Skeletal muscle satellite cell (primary cell): ENCODE measurements around the gene ESR1.

Experiments used
- H3K27me3 ChIP-seq: 2 replicates; pipeline ENCODE4 v1.7.0; 2013; ENCODE audit warnings: low read length; ENCODE audit not compliant: control insufficient read depth, insufficient read depth
- H3K36me3 ChIP-seq: 2 replicates; pipeline ENCODE4 v1.7.0; 2013; ENCODE audit warnings: mild to moderate bottlenecking, control low read depth, low read length; ENCODE audit not compliant: insufficient read depth
- H3K4me1 ChIP-seq: 2 replicates; pipeline ENCODE4 v1.7.0; 2013; ENCODE audit warnings: low read length; ENCODE audit not compliant: control insufficient read depth, insufficient read depth
- H3K4me2 ChIP-seq: 2 replicates; pipeline ENCODE4 v1.7.0; 2013; ENCODE audit warnings: mild to moderate bottlenecking, low read length
- H3K4me3 ChIP-seq: 2 replicates; pipeline ENCODE4 v1.7.0; 2013; ENCODE audit warnings: low read length
- H3K9ac ChIP-seq: 2 replicates; pipeline ENCODE4 v1.7.0; 2013; ENCODE audit warnings: mild to moderate bottlenecking, low read depth, low read length, moderate library complexity
- H3K9me3 ChIP-seq: replicated peaks from 2 replicates; pipeline ENCODE4 v1.7.0; 2013; ENCODE audit warnings: mild to moderate bottlenecking, control low read depth, low read length

Gene ESR1

GRCh38 chr6:152086223-152086873 is 278.9 kb downstream of the ESR1 start:
- Histone ChIP-seq H3K4me1 (peaks cover 29% of the 10 kb centered on the region), H3K9me3 (no peaks in the 10 kb centered on the region), H3K4me2 (no peak overlapping the region), H3K36me3 (no peaks in the 10 kb centered on the region), H3K9ac (no peak overlapping the region), H3K4me3 (no peak overlapping the region), H3K27me3 (no peaks in the 10 kb centered on the region)

- H3K36me3 ChIP-seq = no peaks in the 10 kb centered on the region
- no peak overlapping the region for H3K4me3 ChIP-seq
- peak overlapping the region; percentile 41 for H3K4me2 ChIP-seq
- H3K9me3 ChIP-seq = no peaks in the 10 kb centered on the region
- no peak overlapping the region for H3K9ac ChIP-seq
- H3K27me3 ChIP-seq = no peaks in the 10 kb centered on the region
- peaks cover 36% of the 10 kb centered on the region for H3K4me1 ChIP-seq
Measured at GRCh38 chr6:152087096-152087495, 279.6 kb downstream of the ESR1 start.

- no peaks in the 10 kb centered on the region for H3K9me3 ChIP-seq
- no peaks in the 10 kb centered on the region for H3K36me3 ChIP-seq
- no peak overlapping the region for H3K9ac ChIP-seq
- no peaks in the 10 kb centered on the region for H3K27me3 ChIP-seq
- peak overlapping the region; percentile 41 for H3K4me2 ChIP-seq
- H3K4me1 ChIP-seq = peaks cover 40% of the 10 kb centered on the region
- no peak overlapping the region for H3K4me3 ChIP-seq
Measured at GRCh38 chr6:152087701-152088100, 280.2 kb downstream of the ESR1 start.

- Histone ChIP-seq H3K4me3 (no peak overlapping the region), H3K9me3 (no peaks in the 10 kb centered on the region), H3K4me2 (peak overlapping the region; percentile 32), H3K27me3 (no peaks in the 10 kb centered on the region), H3K36me3 (no peaks in the 10 kb centered on the region), H3K9ac (no peak overlapping the region), H3K4me1 (peaks cover 46% of the 10 kb centered on the region)
Measured at GRCh38 chr6:152089992-152090391, 282.5 kb downstream of the ESR1 start.

- H3K4me2 ChIP-seq = no peak overlapping the region
- H3K9me3 ChIP-seq = peaks cover 9% of the 10 kb centered on the region
Measured at GRCh38 chr6:152091201-152091600, 283.7 kb downstream of the ESR1 start.

GRCh38 chr6:152091851-152092341 is 284.4 kb downstream of the ESR1 start:
- H3K36me3 ChIP-seq = no peaks in the 10 kb centered on the region
- peaks cover 9% of the 10 kb centered on the region for H3K9me3 ChIP-seq
- no peaks in the 10 kb centered on the region for H3K27me3 ChIP-seq
- no peak overlapping the region for H3K4me3 ChIP-seq
- no peak overlapping the region for H3K4me2 ChIP-seq
- H3K9ac ChIP-seq = no peak overlapping the region
- peaks cover 52% of the 10 kb centered on the region for H3K4me1 ChIP-seq

More at GRCh38 chr6:152091201-152091600, 283.7 kb downstream of the ESR1 start:
- H3K4me3 ChIP-seq = no peak overlapping the region
- peaks cover 51% of the 10 kb centered on the region for H3K4me1 ChIP-seq
- no peak overlapping the region for H3K9ac ChIP-seq
- no peaks in the 10 kb centered on the region for H3K36me3 ChIP-seq
- no peaks in the 10 kb centered on the region for H3K27me3 ChIP-seq

GRCh38 chr6:152093711-152094110 is 286.2 kb downstream of the ESR1 start:
- peaks cover 9% of the 10 kb centered on the region for H3K9me3 ChIP-seq
- peaks cover 59% of the 10 kb centered on the region for H3K4me1 ChIP-seq
- no peaks in the 10 kb centered on the region for H3K27me3 ChIP-seq

GRCh38 chr6:152094276-152094675 is 286.8 kb downstream of the ESR1 start:
- peaks cover 9% of the 10 kb centered on the region for H3K9me3 ChIP-seq
- peaks cover 63% of the 10 kb centered on the region for H3K4me1 ChIP-seq
- no peaks in the 10 kb centered on the region for H3K27me3 ChIP-seq
- no peak overlapping the region for H3K4me3 ChIP-seq
- no peak overlapping the region for H3K9ac ChIP-seq
- no peaks in the 10 kb centered on the region for H3K36me3 ChIP-seq
- H3K4me2 ChIP-seq = no peak overlapping the region

More at GRCh38 chr6:152093711-152094110, 286.2 kb downstream of the ESR1 start:
- no peak overlapping the region for H3K9ac ChIP-seq
- no peak overlapping the region for H3K4me2 ChIP-seq
- no peak overlapping the region for H3K4me3 ChIP-seq
- H3K36me3 ChIP-seq = no peaks in the 10 kb centered on the region

GRCh38 chr6:152094992-152095592 is 287.6 kb downstream of the ESR1 start:
- no peaks in the 10 kb centered on the region for H3K27me3 ChIP-seq

GRCh38 chr6:152096863-152097496 is 289.5 kb downstream of the ESR1 start:
- H3K4me3 ChIP-seq = no peak overlapping the region
- peaks cover 9% of the 10 kb centered on the region for H3K9me3 ChIP-seq
- peak overlapping the region; percentile 27 for H3K9ac ChIP-seq
- H3K4me1 ChIP-seq = peaks cover 68% of the 10 kb centered on the region
- peak overlapping the region; percentile 52 for H3K4me2 ChIP-seq
- H3K36me3 ChIP-seq = no peaks in the 10 kb centered on the region
- H3K27me3 ChIP-seq = no peaks in the 10 kb centered on the region

More at GRCh38 chr6:152094992-152095592, 287.6 kb downstream of the ESR1 start:
- H3K9ac ChIP-seq = no peak overlapping the region
- H3K4me1 ChIP-seq = peaks cover 66% of the 10 kb centered on the region
- H3K9me3 ChIP-seq = peaks cover 9% of the 10 kb centered on the region
- no peak overlapping the region for H3K4me2 ChIP-seq
- H3K36me3 ChIP-seq = no peaks in the 10 kb centered on the region
- H3K4me3 ChIP-seq = no peak overlapping the region

- Histone ChIP-seq H3K4me3 (no peak overlapping the region), H3K4me2 (no peak overlapping the region), H3K27me3 (no peaks in the 10 kb centered on the region), H3K9ac (no peak overlapping the region), H3K4me1 (peaks cover 63% of the 10 kb centered on the region), H3K9me3 (peaks cover 9% of the 10 kb centered on the region), H3K36me3 (no peaks in the 10 kb centered on the region)
Measured at GRCh38 chr6:152098683-152099082, 291.2 kb downstream of the ESR1 start.
